Mesenchymal stem cell (in vitro differentiated cells and primary cell): ENCODE measurements around the gene BTC.

Experiments used
- DNase-seq: peaks from one replicate; pipeline ENCODE4 v3.0.0-alpha.2; 2013
- H2AFZ ChIP-seq: one replicate; pipeline ENCODE4 v1.6.1; 2013; ENCODE audit warnings: low read depth, mild to moderate bottlenecking, control low read depth, inconsistent platforms, low read length, moderate library complexity
- H2AK5ac ChIP-seq: 2 replicates; pipeline ENCODE4 v1.6.1; 2013; ENCODE audit warnings: low read length, moderate library complexity, mild to moderate bottlenecking, inconsistent platforms; ENCODE audit not compliant: severe bottlenecking
- H2BK120ac ChIP-seq: one replicate; pipeline ENCODE4 v1.6.1; 2013; ENCODE audit warnings: low read depth, mild to moderate bottlenecking, inconsistent platforms, low read length, moderate library complexity
- H2BK12ac ChIP-seq, 2 experiments: one replicate each; pipeline ENCODE4 v1.6.1; 2013; ENCODE audit warnings: inconsistent platforms in 2 of 2, low read length in 2 of 2, mild to moderate bottlenecking in 2 of 2, moderate library complexity in 2 of 2, control low read depth in 1 of 2
- H2BK15ac ChIP-seq: one replicate; pipeline ENCODE4 v1.6.1; 2013; ENCODE audit warnings: mild to moderate bottlenecking, low read depth, inconsistent platforms; ENCODE audit not compliant: poor library complexity, severe bottlenecking
- H2BK5ac ChIP-seq: 2 replicates; pipeline ENCODE4 v1.6.1; 2013; ENCODE audit warnings: low read depth, mild to moderate bottlenecking, low read length, control low read depth, inconsistent platforms; ENCODE audit not compliant: poor library complexity, severe bottlenecking
- H3K14ac ChIP-seq, 2 experiments: one replicate each; pipeline ENCODE4 v1.6.1; 2013; ENCODE audit warnings: inconsistent platforms in 2 of 2, low read length in 2 of 2, control low read depth in 1 of 2, mild to moderate bottlenecking in 1 of 2, moderate library complexity in 1 of 2
- H3K18ac ChIP-seq, 2 experiments: one replicate each; pipeline ENCODE4 v1.6.1; 2013; ENCODE audit warnings: inconsistent platforms in 2 of 2, low read length in 2 of 2, control low read depth in 1 of 2, low read depth in 1 of 2, mild to moderate bottlenecking in 1 of 2
- H3K23ac ChIP-seq, 2 experiments: one replicate each; pipeline ENCODE4 v1.6.1; 2013; ENCODE audit warnings: inconsistent platforms in 2 of 2, low read length in 2 of 2, mild to moderate bottlenecking in 2 of 2, moderate library complexity in 2 of 2, control low read depth in 1 of 2
- H3K27ac ChIP-seq: 2 replicates; pipeline ENCODE4 v1.5.1; 2013; ENCODE audit warnings: mild to moderate bottlenecking, moderate library complexity, low read length, control low read depth, inconsistent platforms; ENCODE audit not compliant: poor library complexity, severe bottlenecking
- H3K27me3 ChIP-seq, 2 experiments: 2 replicates each; pipeline versions ENCODE4 v1.6.1 to v1.7.0; 2013; ENCODE audit warnings: low read length in 2 of 2, mild to moderate bottlenecking in 2 of 2, moderate library complexity in 2 of 2, control low read depth in 1 of 2, inconsistent platforms in 1 of 2; ENCODE audit not compliant: control insufficient read depth in 1 of 2, insufficient read depth in 1 of 2
- H3K36me3 ChIP-seq, 2 experiments: 2 replicates each; pipeline versions ENCODE4 v1.6.1 to v1.7.0; 2013; ENCODE audit warnings: low read length in 2 of 2, control low read depth in 1 of 2, inconsistent platforms in 1 of 2, low read depth in 1 of 2, mild to moderate bottlenecking in 1 of 2; ENCODE audit not compliant: insufficient read depth in 2 of 2, control insufficient read depth in 1 of 2
- H3K4ac ChIP-seq, 2 experiments: one replicate each; pipeline ENCODE4 v1.6.1; 2013; ENCODE audit warnings: inconsistent platforms in 2 of 2, low read length in 2 of 2, mild to moderate bottlenecking in 2 of 2, moderate library complexity in 2 of 2, control low read depth in 1 of 2, low read depth in 1 of 2
- H3K4me1 ChIP-seq: 2 replicates; pipeline ENCODE4 v1.6.1; 2013; ENCODE audit warnings: low read depth, low read length, control low read depth; ENCODE audit not compliant: control insufficient read depth, insufficient read depth
- H3K4me2 ChIP-seq: 2 replicates; pipeline ENCODE4 v1.6.1; 2013; ENCODE audit warnings: low read length, mild to moderate bottlenecking, inconsistent platforms; ENCODE audit not compliant: poor library complexity, severe bottlenecking
- H3K4me3 ChIP-seq, 2 experiments: 2 replicates each; pipeline versions ENCODE4 v1.5.1 to v1.7.0; 2013; ENCODE audit warnings: low read length in 2 of 2, mild to moderate bottlenecking in 2 of 2, control low read depth in 1 of 2, low read depth in 1 of 2; ENCODE audit not compliant: insufficient read depth in 1 of 2
- H3K79me1 ChIP-seq: replicated peaks from 2 replicates; pipeline ENCODE4 v1.6.1; 2013; ENCODE audit warnings: mild to moderate bottlenecking, control low read depth, low read length, inconsistent platforms; ENCODE audit not compliant: poor library complexity, severe bottlenecking
- H3K9ac ChIP-seq: 2 replicates; pipeline ENCODE4 v1.7.0; 2013; ENCODE audit warnings: mild to moderate bottlenecking, low read length, moderate library complexity
- H3K9me3 ChIP-seq: 2 replicates; pipeline ENCODE4 v1.7.0; 2013; ENCODE audit warnings: mild to moderate bottlenecking, low read length; ENCODE audit not compliant: control insufficient read depth
- H4K8ac ChIP-seq: one replicate; pipeline ENCODE4 v1.6.1; 2013; ENCODE audit warnings: inconsistent platforms, mild to moderate bottlenecking, low read length, moderate library complexity
- H4K91ac ChIP-seq: one replicate; pipeline ENCODE4 v1.6.1; 2013; ENCODE audit warnings: mild to moderate bottlenecking, low read length, inconsistent platforms
- WGBS: methylation state at CpG from one replicate; pipeline ENCODE4 v1.1.7; 2013; ENCODE audit warnings: mixed read lengths; 5-methylcytosine and 5-hydroxymethylcytosine counted together

Gene BTC

GRCh38 chr4:74724979-74725378, 69.3 kb downstream of the BTC start:
- H2BK15ac ChIP-seq = no peak overlapping the region
- H3K27ac ChIP-seq = no peak overlapping the region
- no peak overlapping the region for H2AK5ac ChIP-seq
- no peaks in the 10 kb centered on the region for H3K4me1 ChIP-seq
- no peak overlapping the region for H2BK5ac ChIP-seq
- no peak overlapping the region for H4K8ac ChIP-seq
- H3K9me3 ChIP-seq = no peaks in the 10 kb centered on the region
- no peaks in the 10 kb centered on the region for H3K36me3 ChIP-seq
- H3K23ac ChIP-seq = no peak overlapping the region
- H2BK12ac ChIP-seq = no peak overlapping the region
- no peak overlapping the region for H3K4ac ChIP-seq
- no peaks in the 10 kb centered on the region for H3K79me1 ChIP-seq
- no peak overlapping the region for H3K14ac ChIP-seq
- H4K91ac ChIP-seq = no peak overlapping the region
- WGBS = 70% methylated on average over 3 of the region's 3 CpGs
- no peak overlapping the region for H2BK120ac ChIP-seq
- H3K9ac ChIP-seq = no peak overlapping the region
- H3K4me3 ChIP-seq = no peak overlapping the region
- peak; percentile 14 for DNase-seq
- peaks cover 0 to 12% of the 10 kb centered on the region in 2 experiments for H3K27me3 ChIP-seq
- H3K4me2 ChIP-seq = no peak overlapping the region
- H3K18ac ChIP-seq = no peak overlapping the region
- no peak overlapping the region for H2AFZ ChIP-seq

GRCh38 chr4:74716436-74716765, 77.9 kb downstream of the BTC start:
- no peak overlapping the region for H2AFZ ChIP-seq

DNA sequence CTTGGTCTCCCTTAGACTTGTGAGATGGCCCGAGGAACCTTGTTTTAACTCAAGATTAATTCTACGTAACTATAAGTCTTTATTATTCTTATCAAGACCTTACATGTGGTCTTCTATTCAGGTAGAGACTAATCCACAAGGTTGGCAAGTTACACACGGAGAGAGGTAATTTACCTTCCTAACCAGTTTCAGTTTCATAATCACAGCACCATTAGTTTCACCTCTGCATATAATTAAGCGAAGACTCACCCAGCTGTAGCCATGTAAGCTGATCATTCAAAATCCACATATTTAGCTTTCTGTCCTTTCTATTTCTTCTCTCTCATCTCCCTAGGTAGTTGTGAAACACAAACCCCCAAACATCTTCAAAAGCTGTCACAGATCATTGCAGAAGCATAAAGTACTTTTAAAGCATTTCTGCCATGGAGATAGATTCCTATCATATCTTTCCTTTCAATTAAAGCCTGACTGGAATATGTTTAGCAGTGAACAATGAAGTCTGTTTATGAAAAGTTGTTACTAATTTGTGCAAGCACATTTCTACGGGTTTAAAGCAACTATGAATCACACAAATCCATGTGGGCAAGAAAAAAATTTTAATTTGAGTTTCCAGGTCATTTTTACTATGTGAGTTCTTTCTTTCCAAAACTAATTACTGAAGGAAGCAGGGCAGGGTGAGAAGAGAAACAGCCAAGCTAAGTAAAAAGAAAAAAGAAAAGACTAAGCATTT, 78.5 kb downstream of the BTC start:
- Histone ChIP-seq H3K9me3 (peaks cover 11% of the 10 kb centered on the region), H3K9ac (no peak overlapping the region), H3K4me3 (no peak overlapping the region), H3K18ac (no peak overlapping the region), H2BK12ac (no peak overlapping the region), H3K27ac (no peak overlapping the region), H3K79me1 (no peaks in the 10 kb centered on the region), H2AK5ac (no peak overlapping the region), H2BK120ac (no peak overlapping the region), H3K27me3 (no peaks in the 10 kb centered on the region), H3K14ac (no peak overlapping the region), H2BK5ac (no peak overlapping the region), H3K4me1 (no peaks in the 10 kb centered on the region), H3K4ac (no peak overlapping the region), H2AFZ (no peak overlapping the region), H4K91ac (no peak overlapping the region), H3K4me2 (no peak overlapping the region), H4K8ac (no peak overlapping the region), H3K23ac (no peak overlapping the region), H2BK15ac (no peak overlapping the region), H3K36me3 (no peaks in the 10 kb centered on the region)
- WGBS = 58% methylated on average over 5 of the region's 5 CpGs
- no peak for DNase-seq

More at GRCh38 chr4:74716436-74716765, 77.9 kb downstream of the BTC start:
- H2BK120ac ChIP-seq = no peak overlapping the region
- WGBS = no CpG with 5 or more reads among the region's 1 CpG
- H2BK12ac ChIP-seq = no peak overlapping the region
- H4K8ac ChIP-seq = no peak overlapping the region
- no peak overlapping the region for H3K14ac ChIP-seq
- no peak overlapping the region for H3K23ac ChIP-seq
- H3K4ac ChIP-seq = no peak overlapping the region
- no peak overlapping the region for H3K27ac ChIP-seq
- H3K27me3 ChIP-seq = no peaks in the 10 kb centered on the region
- H2BK15ac ChIP-seq = no peak overlapping the region
- no peak overlapping the region for H3K4me3 ChIP-seq
- no peak overlapping the region for H2BK5ac ChIP-seq
- no peak for DNase-seq
- peaks cover 8% of the 10 kb centered on the region for H3K9me3 ChIP-seq
- H3K9ac ChIP-seq = no peak overlapping the region
- H3K79me1 ChIP-seq = no peaks in the 10 kb centered on the region
- no peaks in the 10 kb centered on the region for H3K4me1 ChIP-seq
- no peaks in the 10 kb centered on the region for H3K36me3 ChIP-seq
- H3K4me2 ChIP-seq = no peak overlapping the region
- H3K18ac ChIP-seq = no peak overlapping the region
- no peak overlapping the region for H2AK5ac ChIP-seq
- no peak overlapping the region for H4K91ac ChIP-seq

- Histone ChIP-seq H2AK5ac (no peak overlapping the region), H2BK12ac (no peak overlapping the region), H3K4ac (no peak overlapping the region), H3K79me1 (no peaks in the 10 kb centered on the region), H2BK120ac (no peak overlapping the region), H3K18ac (no peak overlapping the region), H3K4me1 (no peaks in the 10 kb centered on the region), H3K4me3 (no peak overlapping the region), H3K36me3 (no peaks in the 10 kb centered on the region), H3K4me2 (no peak overlapping the region), H3K9me3 (peaks cover 11% of the 10 kb centered on the region), H4K91ac (no peak overlapping the region), H3K23ac (no peak overlapping the region), H3K9ac (no peak overlapping the region), H3K27me3 (no peaks in the 10 kb centered on the region), H2BK15ac (no peak overlapping the region), H2BK5ac (no peak overlapping the region), H2AFZ (no peak overlapping the region), H3K14ac (no peak overlapping the region), H3K27ac (no peak overlapping the region), H4K8ac (no peak overlapping the region)
- no peak for DNase-seq
- no CpG with 5 or more reads among the region's 1 CpG for WGBS
Observed at GRCh38 chr4:74714611-74715130, 79.7 kb downstream of the BTC start.
